Fibroblast of pulmonary artery (primary cell): ENCODE data around the gene PDCD1LG2.

Experiments used
- DNase-seq: peaks from one replicate; pipeline ENCODE4 v3.0.0-alpha.2; 2010; ENCODE audit warnings: low read depth
- H3K4me3 ChIP-seq: replicated peaks from 2 replicates; pipeline ENCODE4 v1.5.1; 2011; ENCODE audit warnings: low read depth, mild to moderate bottlenecking, control low read depth, low read length, moderate library complexity
- CTCF ChIP-seq: IDR thresholded peaks from 2 replicates; pipeline ENCODE4 v1.5.1; 2011; ENCODE audit warnings: mild to moderate bottlenecking, control low read depth, low read length, inconsistent platforms; ENCODE audit errors: missing control alignments

PDCD1LG2 gene

DNA sequence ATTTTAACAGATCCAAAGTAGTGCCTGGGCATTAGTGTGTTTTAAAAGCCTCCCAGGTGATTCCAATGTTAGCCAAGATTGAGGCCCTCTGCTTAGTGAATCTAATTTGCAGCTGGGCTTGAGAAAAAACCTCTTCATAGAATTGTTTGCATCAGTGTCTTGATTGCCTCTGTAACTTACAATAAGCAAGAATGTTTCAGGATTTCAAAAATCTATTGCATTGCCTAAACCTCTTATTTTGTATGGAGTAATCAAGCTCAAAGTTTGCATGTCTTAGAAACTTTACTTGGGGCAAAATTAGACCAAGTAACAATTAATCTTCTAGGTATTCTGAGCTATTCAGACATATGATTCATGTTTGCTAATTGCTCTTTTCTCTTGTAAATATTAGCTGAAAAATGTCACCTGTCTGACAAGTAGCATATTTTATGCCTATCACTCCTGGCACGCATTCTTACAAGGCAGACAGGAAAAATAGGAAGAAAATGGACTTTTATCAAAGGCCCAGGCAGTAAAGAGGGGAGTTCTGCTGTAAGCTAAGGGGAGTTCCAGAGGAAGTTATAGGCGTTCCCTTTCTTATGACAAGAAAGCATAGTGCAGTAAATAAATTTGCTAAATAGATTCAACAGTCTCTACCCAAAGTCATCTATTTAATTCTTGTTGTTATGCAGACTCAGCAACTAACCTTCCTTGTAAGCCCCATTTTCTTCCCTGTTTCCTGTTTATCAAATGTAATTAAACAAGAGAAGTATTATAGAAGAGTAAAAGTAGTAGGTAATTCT, 21.0 kb downstream of the PDCD1LG2 start:
- no peak overlapping the region for H3K4me3 ChIP-seq
- no peak for DNase-seq
- no peak for TF ChIP-seq CTCF

DNA sequence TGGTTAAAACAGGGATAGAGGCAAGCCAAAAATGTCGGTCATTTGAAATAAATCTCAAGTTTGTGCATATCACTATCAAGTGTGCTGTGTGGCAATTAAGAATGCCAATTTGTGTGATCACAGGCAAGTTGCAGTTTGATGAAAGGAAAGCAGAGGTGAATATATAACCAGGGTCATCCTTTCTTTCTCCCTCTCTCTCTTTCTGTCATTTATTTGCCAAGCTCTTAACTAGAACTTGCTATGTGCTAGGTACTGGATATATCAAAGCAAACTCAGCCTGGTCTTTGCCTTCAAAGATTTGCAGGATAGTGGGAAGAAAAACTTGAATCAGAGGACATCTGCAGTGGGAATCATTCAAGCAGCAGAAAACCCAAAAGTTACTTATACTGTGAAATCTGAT, 22.0 kb downstream of the PDCD1LG2 start:
- no peak for DNase-seq
- no peak for TF ChIP-seq CTCF
- no peak overlapping the region for H3K4me3 ChIP-seq

GRCh38 chr9:5532790-5533189, 22.5 kb downstream of the PDCD1LG2 start:
- TF ChIP-seq CTCF = no peak
- H3K4me3 ChIP-seq = no peak overlapping the region
- DNase-seq = no peak

DNA sequence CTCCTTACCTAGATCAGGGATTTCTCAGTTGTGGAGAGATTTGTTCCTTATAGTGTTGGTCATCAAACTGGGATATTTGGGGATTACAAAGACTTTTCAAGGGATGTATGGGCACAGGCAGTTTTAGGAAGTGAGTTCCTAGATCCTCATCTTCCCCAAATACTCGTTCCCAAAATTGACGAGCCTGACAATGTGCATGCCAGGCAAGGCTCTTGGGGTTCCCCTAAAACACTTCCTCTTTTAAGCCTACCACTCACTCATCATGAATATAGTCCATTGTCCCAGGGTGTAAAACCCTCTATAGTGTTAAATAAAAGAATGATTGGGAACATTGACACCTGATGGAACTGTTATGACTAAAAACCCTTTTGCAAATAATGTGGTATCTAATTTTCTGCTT, 26.4 kb downstream of the PDCD1LG2 start:
- no peak overlapping the region for H3K4me3 ChIP-seq
- no peak for TF ChIP-seq CTCF
- no peak for DNase-seq

DNA sequence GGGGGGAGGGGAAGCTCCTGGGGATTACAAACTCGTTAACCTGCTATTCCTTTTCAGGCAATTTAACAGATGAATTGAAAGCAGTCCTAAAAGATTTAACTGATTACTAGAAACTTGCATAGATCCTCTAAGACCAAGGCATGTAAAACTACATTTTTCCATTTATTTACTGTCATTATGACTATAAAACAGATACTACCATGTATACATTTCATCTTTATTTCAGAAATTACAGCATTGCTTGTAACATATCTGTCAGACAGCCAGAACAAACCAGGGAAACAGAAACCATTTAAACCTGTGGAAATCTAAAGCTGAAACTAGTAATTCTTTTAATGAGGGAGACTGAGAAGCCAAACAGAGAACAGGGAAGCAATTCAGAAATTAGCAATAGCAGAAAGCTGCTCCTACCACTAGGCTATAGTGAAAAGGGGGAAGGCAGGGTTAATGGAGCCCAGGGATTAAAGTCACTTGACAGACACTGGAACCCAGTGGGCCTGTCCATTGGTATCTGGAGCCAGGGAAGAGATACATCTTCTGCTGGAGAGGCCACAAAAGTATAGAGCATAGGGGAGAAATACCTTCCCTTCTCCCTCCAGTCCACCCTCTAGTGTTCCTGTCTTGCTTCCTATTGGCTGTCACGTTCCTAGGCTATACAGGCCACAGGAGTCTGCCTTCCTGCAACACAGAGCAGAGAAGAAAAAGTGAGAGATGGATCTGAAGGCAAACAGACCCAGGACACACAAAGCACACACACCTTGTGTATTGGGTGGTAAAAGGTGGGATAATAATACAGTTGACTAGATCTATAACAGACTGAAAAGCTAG, 33.8 kb downstream of the PDCD1LG2 start:
- no peak for TF ChIP-seq CTCF
- DNase-seq = no peak
- no peak overlapping the region for H3K4me3 ChIP-seq

DNA sequence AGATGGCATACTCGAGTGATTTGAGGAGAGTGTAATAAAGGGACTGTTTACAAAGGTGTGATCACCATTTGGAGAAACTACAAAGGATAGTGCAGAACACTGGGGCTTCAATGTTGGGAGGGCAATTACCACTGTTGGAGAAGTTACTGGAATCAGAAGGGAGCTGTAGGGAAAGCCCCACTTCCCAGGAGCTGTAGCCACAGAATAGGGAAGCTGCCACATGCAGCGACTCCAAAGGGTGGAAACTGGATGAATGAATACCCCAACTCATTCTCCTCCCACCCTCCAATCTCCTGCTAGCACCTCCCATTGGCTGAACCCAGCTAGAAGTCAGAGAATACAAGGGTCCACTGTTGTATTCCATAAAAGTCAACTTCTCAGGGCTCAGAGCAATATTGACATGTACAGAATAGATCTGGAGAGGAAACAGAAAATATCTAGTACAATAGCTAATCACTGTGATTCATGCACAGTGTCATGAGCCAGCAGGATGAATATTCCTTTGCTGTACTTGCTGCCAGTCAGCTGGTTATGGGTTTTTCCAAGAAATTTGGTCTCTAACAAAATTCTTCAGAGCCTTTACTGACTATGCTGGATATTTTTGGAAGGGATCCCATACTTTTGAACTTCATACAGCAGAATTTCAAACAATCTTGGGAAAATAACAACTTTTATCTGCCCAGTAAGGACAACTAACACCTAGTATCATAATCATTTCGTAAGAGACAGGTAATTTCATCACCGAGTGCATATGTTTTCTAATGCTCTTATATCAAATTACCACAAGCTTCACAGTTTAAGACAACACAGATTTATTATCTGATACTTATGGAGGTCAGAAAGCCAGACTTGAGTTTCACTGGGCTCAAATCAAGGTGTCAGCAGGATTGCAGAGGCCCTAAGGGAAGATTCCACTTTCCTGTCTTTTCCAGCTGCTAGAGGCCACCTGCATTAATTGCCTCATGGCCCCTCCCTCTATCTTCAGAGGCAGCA, 39.6 kb downstream of the PDCD1LG2 start:
- peak; percentile 67 for DNase-seq

More for the DNA sequence above, 39.6 kb downstream of the PDCD1LG2 start:
- no peak for TF ChIP-seq CTCF
- no peak overlapping the region for H3K4me3 ChIP-seq
